GOT3 (cell line): Measurements from ENCODE around the gene GAREM2.

Experiments used
- DNase-seq: peaks from one replicate; lab custom pipeline; 2025; ENCODE audit warnings: mixed read lengths; lab: John Stamatoyannopoulos, UW

The GAREM2 gene

GRCh38 chr2:26187537-26188104, 14.7 kb downstream of the GAREM2 start:
- DNase-seq: no peak

GRCh38 chr2:26189123-26189522, 16.2 kb downstream of the GAREM2 start:
- no peak for DNase-seq

GRCh38 chr2:26189751-26190150, 16.9 kb downstream of the GAREM2 start:
- no peak for DNase-seq

- no peak for DNase-seq
Observed at GRCh38 chr2:26190369-26190768, 17.5 kb downstream of the GAREM2 start.

GRCh38 chr2:26191316-26192159, 18.6 kb downstream of the GAREM2 start:
- DNase-seq: no peak

GRCh38 chr2:26193578-26194231, 20.8 kb downstream of the GAREM2 start:
- DNase-seq: no peak

- DNase-seq: no peak
Observed at GRCh38 chr2:26195040-26195984, 22.4 kb downstream of the GAREM2 start.

GRCh38 chr2:26196683-26197418, 24.0 kb downstream of the GAREM2 start:
- DNase-seq: no peak

- no peak for DNase-seq
Observed at GRCh38 chr2:26197516-26197915, 24.6 kb downstream of the GAREM2 start.

GRCh38 chr2:26202981-26203490, 30.1 kb downstream of the GAREM2 start:
- no peak for DNase-seq

GRCh38 chr2:26203906-26204305, 31.0 kb downstream of the GAREM2 start:
- DNase-seq: no peak

- no peak for DNase-seq
Observed at GRCh38 chr2:26212011-26212410, 39.1 kb downstream of the GAREM2 start.

- DNase-seq: no peak
Observed at GRCh38 chr2:26214759-26215158, 41.9 kb downstream of the GAREM2 start.

GRCh38 chr2:26215833-26216232, 42.9 kb downstream of the GAREM2 start:
- no peak for DNase-seq

- DNase-seq: no peak
Observed at GRCh38 chr2:26216587-26216986, 43.7 kb downstream of the GAREM2 start.

- no peak for DNase-seq
Observed at GRCh38 chr2:26217720-26218119, 44.8 kb downstream of the GAREM2 start.

GRCh38 chr2:26223018-26223417, 50.1 kb downstream of the GAREM2 start:
- DNase-seq: no peak

- no peak for DNase-seq
Observed at GRCh38 chr2:26224095-26224494, 51.2 kb downstream of the GAREM2 start.

GRCh38 chr2:26229595-26229994, 56.7 kb downstream of the GAREM2 start:
- no peak for DNase-seq

- no peak for DNase-seq
Observed at GRCh38 chr2:26230806-26231205, 57.9 kb downstream of the GAREM2 start.

GRCh38 chr2:26235089-26235488, 62.2 kb downstream of the GAREM2 start:
- DNase-seq: no peak
